Liver (tissue), 3 donors: ENCODE results near the gene RFPL2.

Experiments used
- ATF3 ChIP-seq: IDR thresholded peaks from 2 replicates; pipeline ENCODE4 v1.6.1; 2016; ENCODE audit warnings: antibody characterized with exemption
- CTCF ChIP-seq: fragments of 150-350 bp; IDR thresholded peaks from 2 replicates; pipeline ENCODE4 v1.5.1; 2017; ENCODE audit warnings: improper control_type of control experiment, low read depth, low read length; ENCODE audit not compliant: missing input control
- GABPA ChIP-seq, 2 donors: IDR thresholded peaks in 1 of 2; conservative IDR thresholded peaks in 1 of 2; 2 replicates each; pipeline ENCODE4 v1.6.1; 2016; ENCODE audit warnings: antibody characterized with exemption in 2 of 2, mild to moderate bottlenecking in 1 of 2, moderate library complexity in 1 of 2
- TAF1 ChIP-seq: conservative IDR thresholded peaks from 2 replicates; pipeline ENCODE4 v1.6.1; 2016; ENCODE audit warnings: antibody characterized with exemption, mild to moderate bottlenecking
- YY1 ChIP-seq: IDR thresholded peaks from 2 replicates; pipeline ENCODE4 v1.6.1; 2016; ENCODE audit warnings: antibody characterized with exemption, mild to moderate bottlenecking
- donor health status: healthy.
- donor health status: healthy.

GRCh38 chr22:32208681-32209080 lies 3.8 kb upstream of the RFPL2 start:
- TF ChIP-seq GABPA (IDR thresholded peaks at IDR 0.05 in 1 of 2, conservative IDR thresholded peaks at IDR 0.05 in 1 of 2) (no peak), CTCF (no peak), ATF3 (no peak), TAF1 (no peak), YY1 (no peak)
